Lower leg skin (tissue), 4 donors: ENCODE data around the gene GPR63. TPM values are rescaled to one million over a fixed set of nuclear protein-coding genes. Genes with fewer than 3 reads are reported as not detected.

Source experiments
- DNase-seq, 2 donors: peaks; one replicate each; pipeline ENCODE4 v3.0.0-alpha.2; 2019; ENCODE audit warnings: low spot score in 2 of 2
- H3K4me3 ChIP-seq: fragments of 200-600 bp; sonication (generic); 2 replicates; pipeline ENCODE4 v1.5.1; 2017; ENCODE audit warnings: mild to moderate bottlenecking, low read depth; ENCODE audit not compliant: poor library complexity, severe bottlenecking
- CTCF ChIP-seq, 3 donors: fragments of 450-650 bp; IDR thresholded peaks; one replicate each; pipeline ENCODE4 v1.5.1; 2016; ENCODE audit warnings: antibody characterized with exemption in 3 of 3, mild to moderate bottlenecking in 3 of 3, moderate library complexity in 2 of 3
- POLR2A ChIP-seq, 2 donors: fragments of 450-650 bp; IDR thresholded peaks; one replicate each; pipeline ENCODE4 v1.6.1; 2016 to 2017; ENCODE audit warnings: antibody characterized with exemption in 2 of 2, mild to moderate bottlenecking in 1 of 2, moderate library complexity in 1 of 2
- WGBS, 2 donors: methylation state at CpG; one replicate each; pipeline ENCODE4 v1.1.5; 2018; 5-methylcytosine and 5-hydroxymethylcytosine counted together
- intact Hi-C: fragments of 100-400 bp; cut with DNase I; formaldehyde crosslinking; loops from one replicate; pipeline ENCODE4 v1.15.0; 2023; ENCODE audit warnings: low total_unique reads
- total RNA-seq, 4 donors: library from RNA; depleted of rRNA; stranded (reverse); fragments of >200 nt; gene quantifications; one replicate each; pipeline ENCODE4 v1.1.0, GENCODE V29; 2016

GPR63 gene
- total RNA-seq, 4 donors from 2014 or later, result 0.20 to 0.80 (median 0.48) TPM

- no peak for TF ChIP-seq CTCF (IDR thresholded peaks at IDR 0.05)
- no peak for TF ChIP-seq POLR2A (IDR thresholded peaks at IDR 0.05)
- intact Hi-C loops, result no loop called here
- H3K4me3 ChIP-seq, result peak overlapping the region; percentile 49
- DNase-seq, result no peak
- WGBS, 2 donors, result 0 to 1% methylated on average over 23 to 27 of the region's 27 CpGs
These were observed 621 bp downstream of the GPR63 start for GRCh38 chr6:96836631-96837080.

DNA sequence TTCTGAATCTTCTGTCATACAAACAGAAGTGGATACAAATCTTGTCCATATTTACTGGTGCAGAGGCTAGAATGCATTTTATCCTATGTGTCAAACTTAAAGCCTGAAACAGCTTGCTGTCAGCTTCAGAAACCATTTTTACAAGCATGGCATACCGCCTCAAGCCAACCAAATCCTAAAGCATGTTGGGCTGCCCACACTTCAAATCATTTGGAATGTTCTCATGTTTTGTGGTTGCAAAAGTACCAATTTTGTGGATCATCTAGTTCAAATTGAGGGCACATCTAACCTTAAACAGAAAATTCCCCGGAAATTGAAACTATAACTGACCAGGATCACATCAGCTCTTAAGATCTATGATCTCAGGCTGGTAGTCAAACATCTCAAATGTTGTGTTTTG, 3.2 kb downstream of the GPR63 start:
- 87 to 98% methylated on average over 2 of the region's 2 CpGs for WGBS, 2 donors
- no peak for TF ChIP-seq CTCF (IDR thresholded peaks at IDR 0.05)
- H3K4me3 ChIP-seq, result no peak overlapping the region
- DNase-seq, result no peak
- intact Hi-C loops, result no loop called here

DNA sequence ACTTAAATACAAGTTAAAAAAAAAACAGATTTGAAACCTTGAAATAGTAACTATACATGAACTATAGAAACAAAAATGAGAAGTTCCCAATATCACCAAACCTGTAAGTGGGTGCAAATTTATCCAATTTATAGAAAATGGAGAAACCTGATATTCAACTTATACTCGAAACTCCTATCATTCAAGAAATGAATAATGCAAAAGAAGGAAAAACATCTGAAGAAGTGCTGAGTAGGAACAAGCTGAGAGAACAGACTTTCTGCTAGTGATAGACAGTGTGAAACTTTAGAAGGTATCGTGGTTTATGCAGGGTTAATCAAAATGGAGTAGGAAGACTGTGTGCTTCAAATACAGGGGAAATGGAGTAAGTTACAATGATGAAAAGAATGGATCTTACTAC, 4.5 kb downstream of the GPR63 start:
- no peak overlapping the region for H3K4me3 ChIP-seq
- TF ChIP-seq POLR2A (IDR thresholded peaks at IDR 0.05) (no peak), CTCF (IDR thresholded peaks at IDR 0.05) (no peak)
- 96 to 97% methylated on average over 2 of the region's 2 CpGs for WGBS, 2 donors
- intact Hi-C loops, result no loop called here
- DNase-seq, result no peak

DNA sequence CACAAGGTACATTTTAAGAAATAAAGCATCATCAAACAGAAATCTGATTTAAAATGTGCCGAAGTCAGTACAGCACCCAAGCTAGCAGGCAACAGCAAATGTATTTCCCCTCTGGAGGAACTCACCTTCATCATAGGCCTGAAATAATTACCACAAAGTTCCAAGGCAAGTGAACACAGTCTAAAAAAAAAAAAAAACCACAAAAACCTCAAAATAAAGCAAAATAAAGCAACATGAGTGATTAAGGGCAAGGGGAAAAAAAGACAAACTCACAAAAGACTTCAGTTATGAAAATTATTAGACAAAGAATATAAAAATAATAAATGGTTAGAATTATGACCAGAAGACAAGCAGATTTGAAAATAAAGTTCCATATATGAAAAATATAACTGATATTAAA, 10.4 kb downstream of the GPR63 start:
- TF ChIP-seq CTCF (IDR thresholded peaks at IDR 0.05) (no peak), POLR2A (IDR thresholded peaks at IDR 0.05) (no peak)
- no peak for DNase-seq
- no peak overlapping the region for H3K4me3 ChIP-seq
- WGBS, 2 donors, result 94 to 95% methylated on average over 1 of the region's 1 CpG
- intact Hi-C loops, result no loop called here

GRCh38 chr6:96823743-96824142, 13.5 kb downstream of the GPR63 start:
- intact Hi-C loops, result no loop called here
- no peak overlapping the region for H3K4me3 ChIP-seq
- 80 to 89% methylated on average over 2 of the region's 2 CpGs for WGBS, 2 donors
- TF ChIP-seq POLR2A (IDR thresholded peaks at IDR 0.05) (no peak), CTCF (IDR thresholded peaks at IDR 0.05) (no peak)
- DNase-seq, result no peak

DNA sequence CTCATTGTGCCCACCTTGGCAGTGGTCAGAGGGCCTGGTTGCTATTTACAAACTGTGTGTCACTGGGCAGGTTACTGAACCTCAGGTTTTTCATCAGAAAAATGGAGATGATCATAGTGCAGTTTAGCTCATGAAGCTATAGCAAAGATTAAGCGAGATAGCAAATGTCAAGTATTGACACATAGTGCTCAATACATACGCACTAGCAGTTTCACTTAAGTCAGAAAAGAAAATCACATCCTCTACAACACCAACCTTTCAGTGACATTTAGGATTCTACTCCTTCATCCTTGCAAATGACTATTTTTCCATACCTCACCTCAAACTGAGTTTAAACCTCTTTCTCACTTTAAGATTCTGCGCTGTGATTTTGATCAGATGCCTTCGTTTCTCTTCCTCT, 16.2 kb downstream of the GPR63 start:
- TF ChIP-seq POLR2A (IDR thresholded peaks at IDR 0.05) (no peak), CTCF (IDR thresholded peaks at IDR 0.05) (no peak)
- intact Hi-C loops, result no loop called here
- no peak for DNase-seq

More for the DNA sequence above, 16.2 kb downstream of the GPR63 start:
- no peak overlapping the region for H3K4me3 ChIP-seq
- 91% methylated on average over 4 of the region's 4 CpGs for WGBS, 2 donors
